ENCODE results near the gene TCN2. TPM values are rescaled to one million over a fixed set of nuclear protein-coding genes. Genes with fewer than 3 reads are reported as not detected.
"Not testable (repeated sequence)": the region's sequence is repeated elsewhere in the genome, so short reads cannot be mapped to it uniquely, and the experiment has no call there.

The TCN2 gene
- total and polyA plus RNA-seq, 2 of the 4 experiments (the other 2 are of a cell fraction): 1.3 to 3.6 TPM

DNA sequence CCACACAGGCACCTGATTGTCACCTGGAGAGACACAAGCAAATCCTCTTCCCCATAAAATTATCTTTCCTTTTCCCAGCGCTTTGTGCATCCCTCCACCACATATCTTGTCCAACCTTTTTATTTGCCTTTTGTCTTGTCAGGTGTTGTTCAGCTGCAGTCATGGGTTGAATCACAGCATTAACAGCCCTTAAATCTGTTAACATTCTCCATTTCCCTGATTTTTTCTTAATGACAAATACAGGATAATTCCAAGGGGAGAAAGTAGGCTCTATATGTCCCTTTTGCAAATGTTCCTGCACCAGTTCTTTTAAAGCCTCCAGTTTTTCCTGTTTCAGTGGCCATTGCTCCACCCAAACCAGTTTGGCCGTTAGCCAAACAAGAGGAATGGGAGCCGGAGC, 69.6 kb downstream of the TCN2 start:
- intact Hi-C loops (cut with micrococcal nuclease); H2AFZ ChIP-seq (replicated peaks; ENCODE audit: low read length, poor library complexity); H4K91ac ChIP-seq (ENCODE audit: insufficient read depth, low read depth, low read length); H3K27ac ChIP-seq (ENCODE audit: insufficient read depth, low read length); H2AK9ac ChIP-seq (replicated peaks; ENCODE audit: low read depth, low read length, poor library complexity); POLR2A ChIA-PET (ENCODE audit: unreplicated experiment); H4K5ac ChIP-seq (ENCODE audit: low read depth, low read length); H3K79me1 ChIP-seq (ENCODE audit: low read depth in 1 of 2, low read length in 2 of 2); H3K9ac ChIP-seq (ENCODE audit: low read depth, low read length); DNase-seq; H3K4me3 ChIP-seq (ENCODE audit: insufficient read depth, low read depth, low read length); CTCF ChIA-PET; H4K8ac ChIP-seq (ENCODE audit: low read depth in 2 of 2, low read length in 2 of 2); H2BK20ac ChIP-seq (ENCODE audit: low read depth, low read length); H4K20me1 ChIP-seq (ENCODE audit: insufficient read depth, low read length); H3K23ac ChIP-seq (ENCODE audit: low read depth, low read length); in situ Hi-C loops (cut with MboI; ENCODE audit: low sequenced_read_pairs); H3K9me1 ChIP-seq (ENCODE audit: insufficient read depth, low read length); H3K4ac ChIP-seq (ENCODE audit: low read depth, low read length); H2BK5ac ChIP-seq (ENCODE audit: low read depth, low read length, poor library complexity, severe bottlenecking); H3K4me1 ChIP-seq (ENCODE audit: control insufficient read depth, insufficient read depth, low read length); H3K18ac ChIP-seq (ENCODE audit: low read depth, low read length); H3K36me3 ChIP-seq (ENCODE audit: control insufficient read depth, insufficient read depth, low read length); H3K9me3 ChIP-seq (ENCODE audit: control insufficient read depth, insufficient read depth, low read length); dilution Hi-C loops (cut with HindIII; ENCODE audit: low sequenced_read_pairs, unreplicated experiment); H2AK5ac ChIP-seq (ENCODE audit: low read depth, low read length); H3K14ac ChIP-seq (replicated peaks; ENCODE audit: low read depth, low read length); ATAC-seq (ENCODE audit: low read depth); H2BK120ac ChIP-seq (ENCODE audit: low read depth, low read length); H3K56ac ChIP-seq (ENCODE audit: extremely low read depth, insufficient read depth, low read length); H3K4me2 ChIP-seq (ENCODE audit: low read depth, low read length); H2BK15ac ChIP-seq (ENCODE audit: low read depth, low read length); H3K27me3 ChIP-seq (ENCODE audit: control insufficient read depth, insufficient read depth, low read length); BruUV-seq (replicated peaks): not testable (repeated sequence)
- 83% methylated on average over 1 of the region's 3 CpGs; no CpG with 5 or more reads in 1 of the 2 experiments for WGBS, 2 experiments (ENCODE audit: extremely low coverage in 2 of 2, insufficient read length in 1 of 2)

Other genes with a start within 250 kb of the TCN2 start
- 13.6 and 15.8 TPM in 2 replicates for gene RNF215, start 219.8 kb upstream of the TCN2 start, total RNA-seq (2012; rRNA removed)
- gene RNF215, start 219.8 kb upstream of the TCN2 start, polyA plus RNA-seq (2012; rRNA removed): 21.4 and 21.9 TPM in 2 replicates
- gene SEC14L2, start 210.2 kb upstream of the TCN2 start, total RNA-seq (2012; rRNA removed): 37.8 and 54.8 TPM in 2 replicates
- gene SEC14L2, start 210.2 kb upstream of the TCN2 start, polyA plus RNA-seq (2012; rRNA removed): 24.0 and 38.7 TPM in 2 replicates
- 5.6 and 7.3 TPM in 2 replicates for gene MTFP1, start 181.4 kb upstream of the TCN2 start, total RNA-seq (2012; rRNA removed)
- 7.7 and 8.1 TPM in 2 replicates for gene MTFP1, start 181.4 kb upstream of the TCN2 start, polyA plus RNA-seq (2012; rRNA removed)
- gene SEC14L3, start 135.2 kb upstream of the TCN2 start, total RNA-seq (2012; rRNA removed): not detected in 2 replicates
- gene SEC14L3, start 135.2 kb upstream of the TCN2 start, polyA plus RNA-seq (2012; rRNA removed): not detected in 2 replicates
- gene SEC14L4, start 101.5 kb upstream of the TCN2 start, total RNA-seq (2012; rRNA removed): not detected in 2 replicates
- gene SEC14L4, start 101.5 kb upstream of the TCN2 start, polyA plus RNA-seq (2012; rRNA removed): not detected in 2 replicates
- gene SEC14L6, start 60.4 kb upstream of the TCN2 start, total RNA-seq (2012; rRNA removed): not detected in 2 replicates
- gene SEC14L6, start 60.4 kb upstream of the TCN2 start, polyA plus RNA-seq (2012; rRNA removed): 0.09 TPM in 1 of 2 replicates, not detected in the other
- gene GAL3ST1, start 32.5 kb upstream of the TCN2 start, total RNA-seq (2012; rRNA removed): not detected in 2 replicates
- not detected in 2 replicates for gene GAL3ST1, start 32.5 kb upstream of the TCN2 start, polyA plus RNA-seq (2012; rRNA removed)
- 118 and 142 TPM in 2 replicates for gene PES1, start 15.3 kb upstream of the TCN2 start, total RNA-seq (2012; rRNA removed)
- 113 and 120 TPM in 2 replicates for gene PES1, start 15.3 kb upstream of the TCN2 start, polyA plus RNA-seq (2012; rRNA removed)
- gene SLC35E4, start 28.6 kb downstream of the TCN2 start, total RNA-seq (2012; rRNA removed): 6.8 and 6.9 TPM in 2 replicates
- 5.7 and 7.8 TPM in 2 replicates for gene SLC35E4, start 28.6 kb downstream of the TCN2 start, polyA plus RNA-seq (2012; rRNA removed)
- 12.2 and 14.9 TPM in 2 replicates for gene DUSP18, start 60.7 kb downstream of the TCN2 start, total RNA-seq (2012; rRNA removed)
- gene DUSP18, start 60.7 kb downstream of the TCN2 start, polyA plus RNA-seq (2012; rRNA removed): 14.3 and 14.9 TPM in 2 replicates
- gene OSBP2, start 87.7 kb downstream of the TCN2 start, total RNA-seq (2012; rRNA removed): 1.7 and 2.2 TPM in 2 replicates
- gene OSBP2, start 87.7 kb downstream of the TCN2 start, polyA plus RNA-seq (2012; rRNA removed): 1.8 and 2.2 TPM in 2 replicates